GM12891 (cell line): ENCODE measurements around the gene NSD2.
"Not testable (repeated sequence)": the region's sequence is repeated elsewhere in the genome, so short reads cannot be mapped to it uniquely, and the experiment has no call there.

ENCODE experiments used
- DNase-seq: peaks from one replicate; pipeline ENCODE4 v3.0.0; 2011; ENCODE audit warnings: low spot score; ENCODE audit not compliant: insufficient read length
- FAIRE-seq: peaks from 2 replicates; lab custom pipeline; 2011; peaks lifted over from hg19 to GRCh38; lab: Jason Lieb, UNC
- PAX5 ChIP-seq: IDR thresholded peaks from 2 replicates; pipeline ENCODE4 v1.6.1; 2011; ENCODE audit warnings: low read length, moderate library complexity, mild to moderate bottlenecking; ENCODE audit not compliant: insufficient read depth, severe bottlenecking
- POLR2A ChIP-seq: IDR thresholded peaks from 2 replicates; pipeline ENCODE4 v1.6.1; 2011; ENCODE audit warnings: low read depth, low read length, control low read depth
- POLR2AphosphoS5 ChIP-seq: IDR thresholded peaks from 2 replicates; pipeline ENCODE4 v1.6.1; 2011; ENCODE audit warnings: low read depth, low read length, control low read depth
- POU2F2 ChIP-seq: IDR thresholded peaks from 2 replicates; pipeline ENCODE4 v1.6.1; 2011; ENCODE audit warnings: low read depth, mild to moderate bottlenecking, control low read depth, low read length, moderate library complexity
- SPI1 ChIP-seq: IDR thresholded peaks from 2 replicates; pipeline ENCODE4 v1.6.1; 2011; ENCODE audit warnings: low read depth, low read length, control low read depth
- TAF1 ChIP-seq: IDR thresholded peaks from 2 replicates; pipeline ENCODE4 v1.6.1; 2011; ENCODE audit warnings: low read depth, low read length, control low read depth

Gene NSD2

GRCh38 chr4:1992468-1993168, 121.4 kb downstream of the NSD2 start:
- DNase-seq, result peak; percentile 5
- no peak for FAIRE-seq
- TF ChIP-seq POLR2A (no peak), TAF1 (no peak), POLR2AphosphoS5 (no peak), PAX5 (no peak), POU2F2 (no peak), SPI1 (no peak)

- FAIRE-seq (no peak), DNase-seq (no peak)
- TF ChIP-seq POLR2A (no peak), POU2F2 (no peak), TAF1 (no peak), PAX5 (no peak), SPI1 (no peak), POLR2AphosphoS5 (no peak)
Observed at GRCh38 chr4:1993169-1993516, 122.0 kb downstream of the NSD2 start.

DNA sequence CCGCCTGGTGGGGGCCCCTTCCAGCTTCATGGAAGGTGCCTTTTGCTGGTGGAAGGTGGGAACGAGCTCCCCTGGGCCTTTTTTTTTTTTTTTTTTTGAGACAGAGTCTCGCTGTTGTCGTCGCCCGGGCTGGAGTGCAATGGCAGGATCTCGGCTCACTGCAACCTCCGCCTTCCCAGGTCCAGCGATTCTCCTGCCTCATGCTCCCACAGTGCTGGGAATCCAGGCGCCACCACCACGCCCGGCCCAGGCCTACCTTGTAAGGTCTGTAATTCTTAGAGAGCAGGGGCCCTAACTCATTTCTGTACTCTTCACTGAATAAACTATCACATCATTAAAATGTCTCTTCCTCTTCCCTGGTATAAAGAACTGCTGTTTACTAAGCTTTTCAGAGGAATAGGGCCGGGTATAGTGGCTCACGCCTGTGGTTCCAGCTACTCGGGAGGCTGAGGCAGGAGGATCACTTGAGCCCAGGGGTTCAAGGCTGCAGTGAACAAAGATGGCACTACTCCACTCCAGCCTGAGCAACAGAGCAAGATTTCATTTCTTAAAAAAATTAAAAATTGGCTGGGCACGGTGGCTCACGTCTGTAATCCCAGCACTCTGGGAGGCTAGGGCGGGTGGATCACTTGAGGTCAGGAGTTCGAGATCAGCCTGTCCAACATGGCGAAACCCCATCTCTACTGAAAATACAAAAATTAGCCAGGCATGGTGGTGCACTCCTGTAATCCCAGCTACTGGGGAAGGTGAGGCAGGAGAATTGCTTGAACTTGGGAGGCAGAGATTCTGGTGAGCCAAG, 122.7 kb downstream of the NSD2 start:
- not testable (repeated sequence) for DNase-seq, FAIRE-seq

GRCh38 chr4:1994938-1995337, 123.7 kb downstream of the NSD2 start:
- DNase-seq (no peak), FAIRE-seq (no peak)
- TF ChIP-seq PAX5 (no peak), SPI1 (no peak)

GRCh38 chr4:1996866-1997611, 125.8 kb downstream of the NSD2 start:
- DNase-seq (no peak), FAIRE-seq (no peak)
- no peak for TF ChIP-seq PAX5
- TF ChIP-seq POLR2A, result no peak
- TF ChIP-seq TAF1, result no peak
- no peak for TF ChIP-seq SPI1
- no peak for TF ChIP-seq POU2F2
- no peak for TF ChIP-seq POLR2AphosphoS5

GRCh38 chr4:1997712-1998111, 126.5 kb downstream of the NSD2 start:
- DNase-seq (no peak), FAIRE-seq (no peak)
- TF ChIP-seq POLR2A (no peak), POU2F2 (no peak), TAF1 (no peak), PAX5 (no peak), SPI1 (no peak), POLR2AphosphoS5 (no peak)

DNA sequence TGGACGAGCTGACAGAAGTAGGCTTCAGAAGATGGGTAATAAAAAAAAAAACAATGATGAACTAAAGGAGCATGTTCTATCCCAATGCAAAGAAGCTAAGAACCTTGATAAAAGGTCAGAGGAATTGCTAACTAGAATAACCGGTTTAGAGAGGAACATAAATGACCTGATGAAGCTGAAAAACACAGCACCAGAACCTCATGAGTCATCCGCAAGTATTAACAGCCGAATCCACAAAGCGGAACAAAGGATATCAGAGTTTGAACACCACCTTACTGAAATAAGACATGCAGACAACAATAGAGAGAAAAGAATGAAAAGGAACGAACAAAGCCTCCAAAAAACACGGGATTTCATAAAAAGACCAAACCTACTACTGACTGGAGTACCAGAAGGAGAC, 127.1 kb downstream of the NSD2 start:
- TF ChIP-seq POLR2A (no peak), SPI1 (no peak), POLR2AphosphoS5 (no peak), POU2F2 (no peak), TAF1 (no peak), PAX5 (no peak)
- DNase-seq (no peak), FAIRE-seq (no peak)

DNA sequence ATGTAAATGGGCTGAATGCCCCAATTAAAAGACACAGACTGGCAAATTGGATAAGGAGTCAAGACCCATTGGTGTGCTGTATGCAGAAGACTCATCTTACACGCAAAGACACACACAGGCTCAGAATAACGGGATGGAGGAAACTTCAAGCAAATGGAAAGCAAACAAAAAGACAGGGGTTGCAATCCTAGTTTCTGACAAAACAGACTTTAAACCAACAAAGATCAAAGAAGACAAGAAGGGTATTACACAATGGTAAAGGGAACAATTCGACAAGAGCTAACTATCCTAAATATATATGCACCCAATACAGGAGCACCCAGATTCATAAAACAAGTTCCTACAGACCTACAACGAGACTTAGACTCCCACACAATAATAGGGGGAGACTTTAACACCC, 128.1 kb downstream of the NSD2 start:
- not testable (repeated sequence) for FAIRE-seq, DNase-seq

- not testable (repeated sequence) for DNase-seq, FAIRE-seq
Observed at GRCh38 chr4:2003361-2003760, 132.2 kb downstream of the NSD2 start.

GRCh38 chr4:2006367-2006766, 135.2 kb downstream of the NSD2 start:
- no peak for FAIRE-seq
- no peak for DNase-seq
- TF ChIP-seq SPI1 (no peak), POLR2AphosphoS5 (no peak), POU2F2 (no peak), POLR2A (no peak), PAX5 (no peak), TAF1 (no peak)
